ENCODE results near the gene CCDC68.

The CCDC68 gene

GRCh38 chr18:54962919-54963645, 3.8 kb upstream of the CCDC68 start:
- H3K4me3 ChIP-seq (ENCODE audit: low read depth, low read length): no peak overlapping the region
- no peak for DNase-seq (ENCODE audit: low read depth)
- no peak for TF ChIP-seq CTCF (IDR thresholded peaks at IDR 0.05; ENCODE audit: control insufficient read depth, extremely low read depth, insufficient read depth)

GRCh38 chr18:54961868-54962267, 2.6 kb upstream of the CCDC68 start:
- H3K4me3 ChIP-seq (ENCODE audit: low read depth, low read length): no peak overlapping the region
- no peak for TF ChIP-seq CTCF (IDR thresholded peaks at IDR 0.05; ENCODE audit: control insufficient read depth, extremely low read depth, insufficient read depth)
- DNase-seq (ENCODE audit: low read depth): no peak

- no peak for TF ChIP-seq CTCF (IDR thresholded peaks at IDR 0.05; ENCODE audit: control insufficient read depth, extremely low read depth, insufficient read depth)
- DNase-seq (ENCODE audit: low read depth): no peak
- no peak overlapping the region for H3K4me3 ChIP-seq (ENCODE audit: low read depth, low read length)
Observed at GRCh38 chr18:54961016-54961423, 1.8 kb upstream of the CCDC68 start.

- DNase-seq (ENCODE audit: low read depth): no peak
- no peak for TF ChIP-seq CTCF (IDR thresholded peaks at IDR 0.05; ENCODE audit: control insufficient read depth, extremely low read depth, insufficient read depth)
- H3K4me3 ChIP-seq (ENCODE audit: low read depth, low read length): no peak overlapping the region
Observed at GRCh38 chr18:54960197-54960596, 936 bp upstream of the CCDC68 start.

- DNase-seq (ENCODE audit: low read depth): no peak
- no peak for TF ChIP-seq CTCF (IDR thresholded peaks at IDR 0.05; ENCODE audit: control insufficient read depth, extremely low read depth, insufficient read depth)
- H3K4me3 ChIP-seq (ENCODE audit: low read depth, low read length): no peak overlapping the region
Observed at GRCh38 chr18:54957996-54958395, 1.3 kb downstream of the CCDC68 start.

- DNase-seq (ENCODE audit: low read depth): peak; percentile 38
- TF ChIP-seq CTCF (IDR thresholded peaks at IDR 0.05; ENCODE audit: control insufficient read depth, extremely low read depth, insufficient read depth): no peak
- H3K4me3 ChIP-seq (ENCODE audit: low read depth, low read length): no peak overlapping the region
Observed at GRCh38 chr18:54957296-54957832, 1.9 kb downstream of the CCDC68 start.

GRCh38 chr18:54956506-54956905, 2.8 kb downstream of the CCDC68 start:
- TF ChIP-seq CTCF (IDR thresholded peaks at IDR 0.05; ENCODE audit: control insufficient read depth, extremely low read depth, insufficient read depth): no peak
- no peak overlapping the region for H3K4me3 ChIP-seq (ENCODE audit: low read depth, low read length)
- DNase-seq (ENCODE audit: low read depth): no peak

Data from LNCaP clone FGC (cell line).